Neural crest cell (in vitro differentiated cells): ENCODE data around the gene ACACA. TPM values are rescaled to one million over a fixed set of nuclear protein-coding genes. Genes with fewer than 3 reads are reported as not detected.

ENCODE experiments used
- DNase-seq: peaks from one replicate; pipeline ENCODE4 v3.0.0; 2021; ENCODE audit warnings: low read depth, mixed read lengths, low spot score
- H3K27ac Mint-ChIP-seq: one replicate; pipeline ENCODE4 v1.8.0; 2021; ENCODE audit warnings: mild to moderate bottlenecking, mixed read lengths; ENCODE audit not compliant: unreplicated experiment
- H3K27me3 Mint-ChIP-seq: 2 replicates; pipeline ENCODE4 v1.8.0; 2021; ENCODE audit warnings: low read depth, mild to moderate bottlenecking, mixed read lengths
- H3K36me3 Mint-ChIP-seq: 2 replicates; pipeline ENCODE4 v1.8.0; 2021; ENCODE audit warnings: low read depth, mild to moderate bottlenecking, mixed read lengths
- H3K4me1 Mint-ChIP-seq: 2 replicates; pipeline ENCODE4 v1.8.0; 2021; ENCODE audit warnings: mixed read lengths
- H3K4me3 Mint-ChIP-seq: one replicate; pipeline ENCODE4 v1.8.0; 2021; ENCODE audit warnings: mild to moderate bottlenecking, mixed read lengths
- H3K9me3 Mint-ChIP-seq: 2 replicates; pipeline ENCODE4 v1.8.0; 2021; ENCODE audit warnings: mixed read lengths
- total RNA-seq: library from RNA; stranded (reverse); gene quantifications from 2 replicates; pipeline ENCODE4 v1.2.1, GENCODE V29; 2021
- TF ChIP-seq, protein P1 (sequence below): fragments of 200-600 bp; sonication (generic); conservative IDR thresholded peaks from 2 replicates; pipeline ENCODE4 v1.5.0; 2021; ENCODE audit warnings: antibody characterized with exemption, mild to moderate bottlenecking

ACACA gene
- total RNA-seq, 1 donor from 2014 or later = 211 TPM

DNA sequence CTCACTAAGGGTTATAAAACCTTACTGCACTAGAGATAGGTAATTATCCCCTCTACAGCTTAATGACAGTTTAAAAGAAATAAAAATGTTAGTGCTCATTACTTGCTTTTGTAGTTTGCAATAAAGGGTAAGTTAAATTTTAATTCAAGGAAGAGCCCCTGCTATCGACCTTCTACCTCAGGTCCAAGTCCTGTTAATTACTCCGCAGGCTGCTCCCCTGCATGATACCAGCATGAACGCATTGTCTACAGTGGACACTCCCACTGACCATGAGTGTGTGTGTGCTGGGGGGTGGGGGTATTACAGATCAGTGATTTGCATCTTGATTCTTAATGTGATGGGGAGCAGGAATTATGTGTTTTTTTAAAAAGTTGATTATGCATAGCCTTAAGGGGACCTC is 354.8 kb downstream of the ACACA start:
- Mint-ChIP-seq H3K9me3 (no peaks in the 10 kb centered on the region), H3K27ac (no peak overlapping the region), H3K4me1 (peaks cover 20% of the 10 kb centered on the region), H3K4me3 (no peak overlapping the region), H3K36me3 (peaks cover 10% of the 10 kb centered on the region), H3K27me3 (no peaks in the 10 kb centered on the region)
- TF ChIP-seq, protein P1, sequence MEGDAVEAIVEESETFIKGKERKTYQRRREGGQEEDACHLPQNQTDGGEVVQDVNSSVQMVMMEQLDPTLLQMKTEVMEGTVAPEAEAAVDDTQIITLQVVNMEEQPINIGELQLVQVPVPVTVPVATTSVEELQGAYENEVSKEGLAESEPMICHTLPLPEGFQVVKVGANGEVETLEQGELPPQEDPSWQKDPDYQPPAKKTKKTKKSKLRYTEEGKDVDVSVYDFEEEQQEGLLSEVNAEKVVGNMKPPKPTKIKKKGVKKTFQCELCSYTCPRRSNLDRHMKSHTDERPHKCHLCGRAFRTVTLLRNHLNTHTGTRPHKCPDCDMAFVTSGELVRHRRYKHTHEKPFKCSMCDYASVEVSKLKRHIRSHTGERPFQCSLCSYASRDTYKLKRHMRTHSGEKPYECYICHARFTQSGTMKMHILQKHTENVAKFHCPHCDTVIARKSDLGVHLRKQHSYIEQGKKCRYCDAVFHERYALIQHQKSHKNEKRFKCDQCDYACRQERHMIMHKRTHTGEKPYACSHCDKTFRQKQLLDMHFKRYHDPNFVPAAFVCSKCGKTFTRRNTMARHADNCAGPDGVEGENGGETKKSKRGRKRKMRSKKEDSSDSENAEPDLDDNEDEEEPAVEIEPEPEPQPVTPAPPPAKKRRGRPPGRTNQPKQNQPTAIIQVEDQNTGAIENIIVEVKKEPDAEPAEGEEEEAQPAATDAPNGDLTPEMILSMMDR = no peak
- no peak for DNase-seq

- TF ChIP-seq, protein P1 = no peak
- no peak overlapping the region for H3K4me3 Mint-ChIP-seq
- H3K27me3 Mint-ChIP-seq = no peaks in the 10 kb centered on the region
- H3K36me3 Mint-ChIP-seq = peaks cover 6% of the 10 kb centered on the region
- no peak overlapping the region for H3K27ac Mint-ChIP-seq
- peaks cover 20% of the 10 kb centered on the region for H3K4me1 Mint-ChIP-seq
- H3K9me3 Mint-ChIP-seq = no peaks in the 10 kb centered on the region
- DNase-seq = no peak
Measured at GRCh38 chr17:37051381-37051780, 355.3 kb downstream of the ACACA start.

DNA sequence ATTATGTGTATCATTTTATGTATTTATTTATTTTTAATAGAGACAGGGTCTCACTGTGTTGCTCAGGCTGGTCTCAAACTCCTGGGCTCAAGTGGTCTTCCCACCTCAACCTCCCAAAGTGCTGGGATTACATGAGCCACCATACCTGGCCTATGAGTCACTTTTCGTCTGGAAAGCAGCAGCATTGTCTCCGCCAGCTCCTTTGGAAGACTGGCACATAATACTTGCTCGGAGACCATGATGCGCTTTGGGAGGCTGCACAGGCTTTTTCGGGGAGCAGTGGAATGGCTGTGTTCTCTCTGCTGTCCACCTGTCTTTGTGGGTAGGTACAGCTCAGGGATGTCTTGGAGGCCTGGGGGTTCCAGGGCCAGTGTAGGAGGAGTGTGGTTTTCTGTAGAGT is 355.7 kb downstream of the ACACA start:
- Mint-ChIP-seq H3K27me3 (no peaks in the 10 kb centered on the region), H3K4me3 (no peak overlapping the region), H3K4me1 (peaks cover 24% of the 10 kb centered on the region), H3K36me3 (peaks cover 3% of the 10 kb centered on the region), H3K27ac (no peak overlapping the region), H3K9me3 (no peaks in the 10 kb centered on the region)
- TF ChIP-seq, protein P1 = no peak
- no peak for DNase-seq

DNA sequence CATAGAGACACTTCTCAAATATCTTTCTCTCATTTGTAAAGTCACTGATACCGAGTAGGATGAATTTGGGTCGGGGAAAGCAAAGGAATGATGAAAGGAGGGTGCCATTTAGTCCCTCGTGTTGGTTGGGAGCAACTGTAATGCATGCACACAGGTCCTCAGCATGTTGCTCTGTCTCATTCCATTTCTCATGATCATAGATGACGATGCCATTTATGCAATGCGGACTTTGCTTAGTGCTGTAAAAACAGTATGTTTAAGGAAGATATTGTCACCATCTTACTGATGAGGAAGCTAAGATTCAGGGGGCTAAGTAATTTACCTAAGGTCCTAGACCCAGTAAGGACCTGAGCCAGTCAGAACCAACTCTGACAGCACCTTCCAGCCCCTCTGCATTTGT is 357.8 kb downstream of the ACACA start:
- Mint-ChIP-seq H3K36me3 (no peaks in the 10 kb centered on the region), H3K9me3 (no peaks in the 10 kb centered on the region), H3K27me3 (no peaks in the 10 kb centered on the region), H3K27ac (no peak overlapping the region), H3K4me1 (peaks cover 29% of the 10 kb centered on the region), H3K4me3 (no peak overlapping the region)
- DNase-seq = no peak
- TF ChIP-seq, protein P1 = no peak

GRCh38 chr17:37047631-37048104 is 359.0 kb downstream of the ACACA start:
- Mint-ChIP-seq H3K27me3 (no peaks in the 10 kb centered on the region), H3K27ac (no peak overlapping the region), H3K4me1 (peaks cover 36% of the 10 kb centered on the region), H3K9me3 (no peaks in the 10 kb centered on the region), H3K4me3 (no peak overlapping the region), H3K36me3 (no peaks in the 10 kb centered on the region)
- TF ChIP-seq, protein P1 = peak; percentile 97
- peak; percentile 86 for DNase-seq
